GM23338 (cell line): ENCODE measurements around the gene OPN1LW. TPM values are rescaled to one million over a fixed set of nuclear protein-coding genes. Genes with fewer than 3 reads are reported as not detected.
"Not testable (repeated sequence)": the region's sequence is repeated elsewhere in the genome, so short reads cannot be mapped to it uniquely, and the experiment has no call there.

Source experiments
- ATAC-seq: fragments of 200-7000 bp; cut with Tn5 transposase; 3 replicates; pipeline ENCODE4 v1.9.1; 2020
- DNase-seq: peaks from one replicate; pipeline ENCODE4 v3.0.0-alpha.2; 2015; ENCODE audit warnings: low spot score
- H2AFZ ChIP-seq: fragments of 200-600 bp; sonication (generic); 2 replicates; pipeline ENCODE4 v1.8.0; 2016; ENCODE audit warnings: antibody characterized with exemption, mild to moderate bottlenecking, moderate library complexity
- H3F3A ChIP-seq: fragments of 200-600 bp; sonication (generic); replicated peaks from 2 replicates; pipeline ENCODE4 v1.8.0; 2017; ENCODE audit warnings: antibody characterized with exemption, mixed run types, low read depth
- H3K27ac ChIP-seq: fragments of 200-600 bp; sonication (generic); 2 replicates; pipeline ENCODE4 v1.6.1; 2016; ENCODE audit warnings: low read depth
- H3K27me3 ChIP-seq: fragments of 200-600 bp; sonication (generic); 2 replicates; pipeline ENCODE4 v1.8.0; 2016; ENCODE audit warnings: mild to moderate bottlenecking, mixed run types, moderate library complexity; ENCODE audit not compliant: insufficient read depth
- H3K36me3 ChIP-seq: fragments of 200-600 bp; sonication (generic); 2 replicates; pipeline ENCODE4 v1.8.0; 2016; ENCODE audit warnings: mild to moderate bottlenecking; ENCODE audit not compliant: insufficient read depth
- H3K4me1 ChIP-seq: fragments of 200-600 bp; sonication (generic); 2 replicates; pipeline ENCODE4 v1.8.0; 2016; ENCODE audit warnings: mild to moderate bottlenecking, moderate library complexity; ENCODE audit not compliant: insufficient read depth
- H3K4me2 ChIP-seq: fragments of 200-600 bp; sonication (generic); 2 replicates; pipeline ENCODE4 v1.7.1; 2017; ENCODE audit warnings: mixed run types
- H3K4me3 ChIP-seq: fragments of 200-600 bp; sonication (generic); 2 replicates; pipeline ENCODE4 v1.6.1; 2016; ENCODE audit warnings: mixed run types
- H3K79me2 ChIP-seq: fragments of 200-600 bp; sonication (generic); replicated peaks from 2 replicates; pipeline ENCODE4 v1.8.0; 2017; ENCODE audit warnings: mild to moderate bottlenecking; ENCODE audit not compliant: insufficient read depth
- H3K9me2 ChIP-seq: fragments of 200-600 bp; sonication (generic); 2 replicates; pipeline ENCODE4 v1.8.0; 2017; ENCODE audit not compliant: insufficient read depth
- H4K20me1 ChIP-seq: fragments of 200-600 bp; sonication (generic); replicated peaks from 2 replicates; pipeline ENCODE4 v1.8.0; 2017; ENCODE audit warnings: mild to moderate bottlenecking; ENCODE audit not compliant: insufficient read depth
- H3K27ac Mint-ChIP-seq: 2 replicates; pipeline ENCODE4 v1.8.0; 2020; ENCODE audit warnings: inconsistent platforms, mild to moderate bottlenecking, moderate library complexity, mixed read lengths
- H3K27me3 Mint-ChIP-seq: 3 replicates; pipeline ENCODE4 v1.8.0; 2022; ENCODE audit warnings: low read depth, mild to moderate bottlenecking, moderate library complexity, mixed read lengths, inconsistent platforms; ENCODE audit not compliant: insufficient read depth, poor library complexity
- H3K36me3 Mint-ChIP-seq: 3 replicates; pipeline ENCODE4 v1.8.0; 2021; ENCODE audit warnings: low read depth, mild to moderate bottlenecking, inconsistent platforms, moderate library complexity, mixed read lengths
- H3K4me1 Mint-ChIP-seq: 3 replicates; pipeline ENCODE4 v1.8.0; 2020; ENCODE audit warnings: mild to moderate bottlenecking, inconsistent platforms, mixed read lengths
- H3K4me3 Mint-ChIP-seq: 3 replicates; pipeline ENCODE4 v1.8.0; 2021; ENCODE audit warnings: moderate library complexity, mild to moderate bottlenecking, inconsistent platforms, mixed read lengths
- H3K9me3 Mint-ChIP-seq: 3 replicates; pipeline ENCODE4 v1.8.0; 2020; ENCODE audit warnings: moderate library complexity, mild to moderate bottlenecking, inconsistent platforms, mixed read lengths
- polyA plus RNA-seq: library from polyadenylated mRNA; unstranded; fragments of >200 nt; fragmentation: Nextera tagmentation; extraction: Ambion mirVana; gene quantifications from 2 replicates; pipeline ENCODE4 v1.2.1, GENCODE V29; 2016
- total RNA-seq: library from RNA; depleted of rRNA; stranded (reverse); fragments of >200 nt; shearing (Covaris generic); gene quantifications from 2 replicates; pipeline ENCODE4 v1.2.3, GENCODE V29; 2014

OPN1LW gene
- total and polyA plus RNA-seq, 2 experiments from 2014 or later: not detected

- not testable (repeated sequence) for H3K4me3 Mint-ChIP-seq, H3K27me3 ChIP-seq, H4K20me1 ChIP-seq, ATAC-seq, H3K27ac Mint-ChIP-seq, H3K79me2 ChIP-seq, H3K27me3 Mint-ChIP-seq, H3K36me3 Mint-ChIP-seq, H3K9me2 ChIP-seq, H3K9me3 Mint-ChIP-seq, H3K4me3 ChIP-seq, H3K36me3 ChIP-seq, DNase-seq, H3K27ac ChIP-seq, H3K4me1 Mint-ChIP-seq, H3K4me1 ChIP-seq, H3K4me2 ChIP-seq, H2AFZ ChIP-seq, H3F3A ChIP-seq
Observed at GRCh38 chrX:154164902-154165301, 20.9 kb downstream of the OPN1LW start.

GRCh38 chrX:154168384-154168783 is 24.3 kb downstream of the OPN1LW start:
- not testable (repeated sequence) for H3K4me3 Mint-ChIP-seq, ATAC-seq, H3K4me1 Mint-ChIP-seq, H3K9me2 ChIP-seq, H3K9me3 Mint-ChIP-seq, H2AFZ ChIP-seq, H4K20me1 ChIP-seq, H3K27me3 ChIP-seq, H3K36me3 ChIP-seq, H3K4me2 ChIP-seq, H3F3A ChIP-seq, DNase-seq, H3K79me2 ChIP-seq, H3K27ac Mint-ChIP-seq, H3K36me3 Mint-ChIP-seq, H3K4me1 ChIP-seq, H3K4me3 ChIP-seq, H3K27me3 Mint-ChIP-seq, H3K27ac ChIP-seq

GRCh38 chrX:154172535-154172943 is 28.5 kb downstream of the OPN1LW start:
- ATAC-seq: peak; percentile 17; the same call in 2 of the 3 replicates
- H3K27me3 ChIP-seq, H3K4me1 ChIP-seq, H3K36me3 ChIP-seq, H3K4me2 ChIP-seq, H3K27ac ChIP-seq, H3K27me3 Mint-ChIP-seq, H3K79me2 ChIP-seq, H4K20me1 ChIP-seq, H3K4me3 ChIP-seq, H3K27ac Mint-ChIP-seq, H3K9me3 Mint-ChIP-seq, DNase-seq, H3K4me3 Mint-ChIP-seq, H3K36me3 Mint-ChIP-seq, H3K9me2 ChIP-seq, H3F3A ChIP-seq, H2AFZ ChIP-seq, H3K4me1 Mint-ChIP-seq: not testable (repeated sequence)

GRCh38 chrX:154174356-154174755 is 30.3 kb downstream of the OPN1LW start:
- not testable (repeated sequence) for H3K27ac Mint-ChIP-seq, H3K79me2 ChIP-seq, H3F3A ChIP-seq, H3K4me1 Mint-ChIP-seq, H3K4me1 ChIP-seq, H3K4me3 Mint-ChIP-seq, H3K36me3 Mint-ChIP-seq, H3K4me3 ChIP-seq, H3K4me2 ChIP-seq, DNase-seq, H3K27me3 Mint-ChIP-seq, H3K9me3 Mint-ChIP-seq, H2AFZ ChIP-seq, H3K9me2 ChIP-seq, H3K36me3 ChIP-seq, H3K27me3 ChIP-seq, H3K27ac ChIP-seq, H4K20me1 ChIP-seq
- peak; percentile 87 for ATAC-seq

- not testable (repeated sequence) for H3K4me2 ChIP-seq, H3K4me1 ChIP-seq, H3K27ac Mint-ChIP-seq, H3K27me3 ChIP-seq, H3K27ac ChIP-seq, H3K9me3 Mint-ChIP-seq, H3K9me2 ChIP-seq, H3K36me3 ChIP-seq, DNase-seq, H3K79me2 ChIP-seq, H2AFZ ChIP-seq, H4K20me1 ChIP-seq, H3F3A ChIP-seq, H3K36me3 Mint-ChIP-seq, H3K27me3 Mint-ChIP-seq, H3K4me3 ChIP-seq, ATAC-seq, H3K4me1 Mint-ChIP-seq, H3K4me3 Mint-ChIP-seq
Observed at GRCh38 chrX:154182296-154182695, 38.3 kb downstream of the OPN1LW start, which contains the start of gene OPN1MW. OPN1MW (plus strand) TSS chrX:154182596; CDS start chrX:154182678, 82 bp downstream.

- not testable (repeated sequence) for H3F3A ChIP-seq, H3K4me1 ChIP-seq, H3K9me3 Mint-ChIP-seq, H3K36me3 Mint-ChIP-seq, H3K27ac Mint-ChIP-seq, H3K4me3 Mint-ChIP-seq, H4K20me1 ChIP-seq, DNase-seq, H3K27me3 Mint-ChIP-seq, H3K9me2 ChIP-seq, H3K27me3 ChIP-seq, H3K79me2 ChIP-seq, H3K4me2 ChIP-seq, H2AFZ ChIP-seq, H3K36me3 ChIP-seq, ATAC-seq, H3K27ac ChIP-seq, H3K4me3 ChIP-seq, H3K4me1 Mint-ChIP-seq
Observed at GRCh38 chrX:154183794-154184193, 39.8 kb downstream of the OPN1LW start.

GRCh38 chrX:154192846-154193245 is 48.8 kb downstream of the OPN1LW start:
- H3K27me3 ChIP-seq, H3K4me1 Mint-ChIP-seq, H3K4me3 ChIP-seq, H3K27ac Mint-ChIP-seq, H3K79me2 ChIP-seq, H3K9me2 ChIP-seq, H3K36me3 Mint-ChIP-seq, H3K4me2 ChIP-seq, H3K4me3 Mint-ChIP-seq, H3K27ac ChIP-seq, H3F3A ChIP-seq, H4K20me1 ChIP-seq, H2AFZ ChIP-seq, H3K36me3 ChIP-seq, H3K4me1 ChIP-seq, ATAC-seq, DNase-seq, H3K27me3 Mint-ChIP-seq, H3K9me3 Mint-ChIP-seq: not testable (repeated sequence)
